GM10847 (cell line): ENCODE measurements around the gene OR4D1.

Experiments
- POLR2A ChIP-seq: IDR thresholded peaks from 2 replicates; pipeline ENCODE4 v1.6.1; 2011; ENCODE audit not compliant: insufficient read length; ENCODE audit errors: extremely low read depth

The OR4D1 gene

GRCh38 chr17:58144801-58145200 is 3.4 kb upstream of the OR4D1 start:
- no peak for TF ChIP-seq POLR2A

- TF ChIP-seq POLR2A, result no peak
These were observed 425 bp downstream of the OR4D1 start for GRCh38 chr17:58148609-58149008.

GRCh38 chr17:58150394-58150793 is 2.2 kb downstream of the OR4D1 start:
- no peak for TF ChIP-seq POLR2A

- no peak for TF ChIP-seq POLR2A
These were observed 4.9 kb downstream of the OR4D1 start for GRCh38 chr17:58153046-58153445.

- no peak for TF ChIP-seq POLR2A
These were observed 5.5 kb downstream of the OR4D1 start for GRCh38 chr17:58153671-58154070.

- TF ChIP-seq POLR2A, result no peak
These were observed 8.9 kb downstream of the OR4D1 start for GRCh38 chr17:58156839-58157803.

- no peak for TF ChIP-seq POLR2A
These were observed 10.0 kb downstream of the OR4D1 start for GRCh38 chr17:58158181-58158580.

GRCh38 chr17:58161566-58161965 is 13.4 kb downstream of the OR4D1 start:
- TF ChIP-seq POLR2A, result no peak

GRCh38 chr17:58165981-58166380 is 17.8 kb downstream of the OR4D1 start:
- no peak for TF ChIP-seq POLR2A

GRCh38 chr17:58166682-58167081 is 18.5 kb downstream of the OR4D1 start, which contains the start of gene OR4D2:
Gene OR4D2 (plus strand): TSS chr17:58166982. CDS start chr17:58169656, 2,674 bp downstream.
- no peak for TF ChIP-seq POLR2A

GRCh38 chr17:58170622-58171021 is 22.4 kb downstream of the OR4D1 start:
- TF ChIP-seq POLR2A, result no peak

- no peak for TF ChIP-seq POLR2A
These were observed 24.3 kb downstream of the OR4D1 start for GRCh38 chr17:58172369-58173071.

- no peak for TF ChIP-seq POLR2A
These were observed 26.7 kb downstream of the OR4D1 start for GRCh38 chr17:58174871-58175270.

- no peak for TF ChIP-seq POLR2A
These were observed 28.0 kb downstream of the OR4D1 start for GRCh38 chr17:58176200-58176599.

- no peak for TF ChIP-seq POLR2A
These were observed 33.6 kb downstream of the OR4D1 start for GRCh38 chr17:58181796-58182195.

- TF ChIP-seq POLR2A, result no peak
These were observed 35.3 kb downstream of the OR4D1 start for GRCh38 chr17:58183514-58183913.
